Measurements from ENCODE around the gene APOL1.

DNA sequence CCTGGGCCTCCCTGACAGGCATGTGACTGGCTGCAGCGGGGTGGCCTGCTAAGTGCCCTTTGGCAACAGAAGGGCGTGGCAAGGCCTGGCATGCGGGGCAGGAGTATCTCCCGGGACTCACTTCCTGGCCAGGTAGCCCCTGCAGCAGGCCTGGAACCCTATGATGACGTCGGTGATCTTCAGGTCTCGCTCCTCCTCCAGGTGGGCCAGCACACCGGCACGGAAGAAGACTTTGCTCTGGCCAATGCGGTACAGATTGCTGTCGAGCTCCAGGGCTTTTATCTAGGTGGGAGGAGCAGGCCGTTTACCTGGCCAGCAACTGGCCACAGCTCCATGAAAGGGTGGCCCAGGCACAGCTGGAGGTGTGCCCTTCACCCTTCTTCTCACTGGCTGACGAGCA, 50.9 kb downstream of the APOL1 start:
- TF ChIP-seq CTCF (conservative IDR thresholded peaks at IDR 0.05) (no peak), EZH2 (IDR thresholded peaks at IDR 0.05; ENCODE audit: low read depth) (no peak)

Measured in PC-9 (cell line).